HG03460 (cell line): ENCODE measurements around the gene HECW1.
"Not testable (repeated sequence)": the region's sequence is repeated elsewhere in the genome, so short reads cannot be mapped to it uniquely, and the experiment has no call there.

ENCODE experiments used
- ATAC-seq: cut with Tn5 transposase; IDR thresholded peaks from one replicate; pipeline ENCODE4 v1.9.1; 2021; ENCODE audit not compliant: unreplicated experiment

The HECW1 gene

GRCh38 chr7:43590862-43591557 lies 478.6 kb downstream of the HECW1 start:
- peak; percentile 67 for ATAC-seq

GRCh38 chr7:43591558-43592180 lies 479.2 kb downstream of the HECW1 start:
- ATAC-seq = peak; percentile 34

DNA sequence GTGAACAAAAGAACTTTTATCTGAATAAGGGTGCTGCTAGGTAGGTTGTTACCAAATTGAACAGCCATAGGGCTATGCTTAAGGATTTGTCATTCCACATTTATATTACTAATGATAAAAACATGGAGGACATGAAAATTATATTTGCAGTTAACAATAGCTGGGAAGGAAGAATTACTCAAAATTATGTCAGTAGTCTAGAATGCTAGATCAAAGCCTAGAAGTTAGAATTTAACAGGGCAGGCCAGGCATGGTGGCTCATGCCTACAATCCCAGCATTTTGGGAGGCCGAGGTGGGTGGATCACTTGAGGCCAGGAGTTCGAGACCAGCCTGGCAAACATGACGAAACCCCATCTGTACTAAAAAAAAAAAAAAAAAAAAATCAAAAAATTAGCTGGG lies 479.9 kb downstream of the HECW1 start:
- no peak for ATAC-seq

GRCh38 chr7:43593010-43593409 lies 480.6 kb downstream of the HECW1 start:
- no peak for ATAC-seq

GRCh38 chr7:43594020-43594419 lies 481.6 kb downstream of the HECW1 start:
- no peak for ATAC-seq

DNA sequence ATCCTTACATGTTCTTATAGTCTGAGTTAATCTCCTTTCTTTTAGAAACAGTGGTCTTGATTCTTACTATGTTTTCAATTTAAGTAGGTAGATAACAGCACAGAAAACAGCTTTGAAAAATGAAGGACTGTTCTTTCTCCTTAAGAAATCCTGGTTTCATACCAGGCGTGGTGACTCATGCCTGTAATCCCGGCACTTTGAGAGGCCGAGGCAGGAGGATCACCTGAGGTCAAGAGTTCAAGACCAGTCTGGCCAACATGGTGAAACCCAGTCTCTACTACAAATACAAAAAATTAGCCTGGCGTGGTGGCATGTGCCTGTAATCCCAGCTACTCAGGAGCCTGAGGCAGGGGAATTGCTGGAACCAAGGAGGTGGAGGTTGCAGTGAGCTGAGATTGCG lies 484.0 kb downstream of the HECW1 start:
- ATAC-seq = not testable (repeated sequence)

DNA sequence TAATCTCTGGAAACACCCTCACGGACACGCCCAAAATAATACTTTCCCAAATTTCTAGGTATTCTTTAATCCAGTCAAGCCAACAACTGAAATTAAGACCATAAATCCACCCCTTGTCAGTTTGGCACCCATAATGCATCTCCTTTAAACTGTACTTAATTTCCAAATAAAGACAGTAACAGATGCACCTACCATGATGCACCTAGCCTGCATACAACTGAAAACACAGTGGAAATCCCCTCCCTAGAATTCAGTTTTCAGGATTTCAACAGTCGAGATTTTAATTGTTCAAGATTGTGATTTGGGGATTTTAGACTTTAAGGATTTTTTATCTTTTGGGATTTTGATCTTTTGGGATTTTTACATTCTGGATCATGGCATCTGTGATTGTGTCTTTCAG lies 487.6 kb downstream of the HECW1 start:
- no peak for ATAC-seq

DNA sequence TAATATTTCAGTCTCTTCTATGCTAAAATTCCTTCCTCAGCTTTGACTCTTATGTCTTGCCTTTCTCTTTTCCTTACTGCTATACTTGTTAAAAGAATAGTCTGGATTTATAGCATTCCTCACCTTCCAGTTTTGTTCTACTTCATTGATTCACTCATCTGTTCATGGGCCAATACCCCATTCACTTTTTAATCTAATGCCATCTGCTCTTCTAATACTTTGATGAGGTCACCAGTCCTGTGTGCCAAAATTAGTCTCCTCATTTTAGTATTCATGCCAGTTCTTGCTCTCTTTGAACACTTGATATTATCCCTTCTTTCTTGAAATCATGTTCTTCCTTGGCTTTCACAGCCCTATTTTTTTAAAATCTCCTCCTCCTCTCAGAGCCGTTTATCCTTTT lies 489.8 kb downstream of the HECW1 start:
- ATAC-seq = no peak

GRCh38 chr7:43604251-43604650 lies 491.8 kb downstream of the HECW1 start:
- no peak for ATAC-seq

- no peak for ATAC-seq
These were observed 496.6 kb downstream of the HECW1 start for GRCh38 chr7:43609097-43609496.

DNA sequence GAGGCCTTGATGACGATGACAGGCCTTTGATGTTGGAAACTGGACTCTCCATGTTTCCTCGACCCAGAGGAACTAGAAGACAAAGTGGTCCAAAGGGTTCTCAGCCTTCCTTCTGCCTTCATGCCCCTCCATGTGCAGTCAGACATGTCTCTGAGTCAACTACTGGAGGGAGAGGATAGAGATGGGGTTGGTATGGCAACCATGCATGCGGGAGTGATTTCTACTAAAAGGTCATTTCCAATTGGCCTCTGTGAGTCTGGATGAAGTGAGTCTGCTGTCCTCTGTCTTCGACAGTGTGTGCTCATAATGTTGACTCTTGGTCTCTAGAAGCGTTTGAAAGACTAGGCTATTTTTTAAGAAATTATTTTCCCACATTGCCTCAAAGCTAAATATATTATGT lies 499.7 kb downstream of the HECW1 start:
- no peak for ATAC-seq

- ATAC-seq = peak; percentile 56
These were observed 500.4 kb downstream of the HECW1 start for GRCh38 chr7:43612599-43613589.
